Measurements from ENCODE around the gene FREM1. TPM values are rescaled to one million over a fixed set of nuclear protein-coding genes. Genes with fewer than 3 reads are reported as not detected.

The FREM1 gene
- polyA plus RNA-seq, 1 donor from 2014 or later = not detected

- Mint-ChIP-seq H3K4me3 (no peak overlapping the region), H3K27me3 (no peaks in the 10 kb centered on the region), H3K36me3 (no peaks in the 10 kb centered on the region), H3K4me1 (peaks cover 0 to 6% (median 4%) of the 10 kb centered on the region in 3 donors), H3K27ac (no peak overlapping the region), H3K9me3 (peaks cover 0 to 8% (median 2%) of the 10 kb centered on the region in 3 donors)
Observed at GRCh38 chr9:14827805-14828204, 82.4 kb downstream of the FREM1 start.

- Mint-ChIP-seq H3K4me3 (no peak overlapping the region), H3K4me1 (peaks cover 0 to 9% (median 9%) of the 10 kb centered on the region in 3 donors), H3K27me3 (peaks cover 2% of the 10 kb centered on the region), H3K9me3 (peaks cover 0 to 8% (median 5%) of the 10 kb centered on the region in 3 donors), H3K36me3 (no peaks in the 10 kb centered on the region), H3K27ac (no peak overlapping the region)
Observed at GRCh38 chr9:14824481-14824880, 85.7 kb downstream of the FREM1 start.

- Mint-ChIP-seq H3K36me3 (no peaks in the 10 kb centered on the region), H3K27me3 (peaks cover 2% of the 10 kb centered on the region), H3K4me1 (peaks cover 0 to 9% (median 9%) of the 10 kb centered on the region in 3 donors), H3K27ac (no peak overlapping the region), H3K9me3 (peaks cover 0 to 5% (median 5%) of the 10 kb centered on the region in 3 donors), H3K4me3 (no peak overlapping the region)
Observed at GRCh38 chr9:14823800-14824199, 86.4 kb downstream of the FREM1 start.

GRCh38 chr9:14822666-14823065 is 87.6 kb downstream of the FREM1 start:
- Mint-ChIP-seq H3K9me3 (peaks cover 0 to 5% (median 5%) of the 10 kb centered on the region in 3 donors), H3K27me3 (peaks cover 2% of the 10 kb centered on the region), H3K27ac (no peak overlapping the region), H3K4me3 (no peak overlapping the region), H3K4me1 (peaks cover 0 to 9% (median 9%) of the 10 kb centered on the region in 3 donors), H3K36me3 (no peaks in the 10 kb centered on the region)

GRCh38 chr9:14819183-14819582 is 91.0 kb downstream of the FREM1 start:
- no peak overlapping the region for H3K4me3 Mint-ChIP-seq

GRCh38 chr9:14814249-14814628 is 96.0 kb downstream of the FREM1 start:
- no peaks in the 10 kb centered on the region for H3K4me1 Mint-ChIP-seq
- H3K4me3 Mint-ChIP-seq = no peak overlapping the region
- H3K36me3 Mint-ChIP-seq = no peaks in the 10 kb centered on the region
- H3K27ac Mint-ChIP-seq = no peak overlapping the region
- H3K9me3 Mint-ChIP-seq = peaks cover 0 to 1% (median 0%) of the 10 kb centered on the region in 3 donors
- peaks cover 13% of the 10 kb centered on the region for H3K27me3 Mint-ChIP-seq

More at GRCh38 chr9:14819183-14819582, 91.0 kb downstream of the FREM1 start:
- Mint-ChIP-seq H3K4me1 (peaks cover 0 to 9% (median 6%) of the 10 kb centered on the region in 3 donors), H3K36me3 (no peaks in the 10 kb centered on the region), H3K27me3 (peaks cover 6% of the 10 kb centered on the region), H3K9me3 (peaks cover 0 to 5% (median 4%) of the 10 kb centered on the region in 3 donors), H3K27ac (no peak overlapping the region)

- Mint-ChIP-seq H3K4me3 (no peak overlapping the region), H3K4me1 (no peaks in the 10 kb centered on the region), H3K27me3 (peaks cover 13% of the 10 kb centered on the region), H3K9me3 (peaks cover 0 to 1% (median 0%) of the 10 kb centered on the region in 3 donors), H3K27ac (no peak overlapping the region), H3K36me3 (no peaks in the 10 kb centered on the region)
Observed at GRCh38 chr9:14813336-14814248, 96.6 kb downstream of the FREM1 start.

- Mint-ChIP-seq H3K9me3 (peaks cover 0 to 1% (median 0%) of the 10 kb centered on the region in 3 donors), H3K4me3 (no peak overlapping the region), H3K27ac (no peak overlapping the region), H3K36me3 (no peaks in the 10 kb centered on the region), H3K4me1 (no peaks in the 10 kb centered on the region), H3K27me3 (peaks cover 13% of the 10 kb centered on the region)
Observed at GRCh38 chr9:14812806-14813205, 97.4 kb downstream of the FREM1 start.

- Mint-ChIP-seq H3K4me3 (no peak overlapping the region), H3K27ac (no peak overlapping the region), H3K9me3 (peaks cover 0 to 1% (median 0%) of the 10 kb centered on the region in 3 donors), H3K36me3 (no peaks in the 10 kb centered on the region), H3K4me1 (no peaks in the 10 kb centered on the region), H3K27me3 (peaks cover 15% of the 10 kb centered on the region)
Observed at GRCh38 chr9:14811844-14812243, 98.4 kb downstream of the FREM1 start.

GRCh38 chr9:14806941-14807520 is 103.2 kb downstream of the FREM1 start:
- H3K4me3 Mint-ChIP-seq = no peak overlapping the region
- H3K4me1 Mint-ChIP-seq = no peaks in the 10 kb centered on the region
- H3K27ac Mint-ChIP-seq = no peak overlapping the region
- peaks cover 8% of the 10 kb centered on the region for H3K27me3 Mint-ChIP-seq
- peaks cover 0 to 2% (median 0%) of the 10 kb centered on the region in 3 donors for H3K9me3 Mint-ChIP-seq
- peaks cover 2% of the 10 kb centered on the region for H3K36me3 Mint-ChIP-seq

- Mint-ChIP-seq H3K27ac (no peak overlapping the region), H3K9me3 (peaks cover 0 to 2% (median 0%) of the 10 kb centered on the region in 3 donors), H3K4me3 (no peak overlapping the region), H3K27me3 (peaks cover 9% of the 10 kb centered on the region), H3K36me3 (peaks cover 2% of the 10 kb centered on the region), H3K4me1 (no peaks in the 10 kb centered on the region)
Observed at GRCh38 chr9:14799030-14799429, 111.2 kb downstream of the FREM1 start.

GRCh38 chr9:14797435-14797834 is 112.8 kb downstream of the FREM1 start:
- peaks cover 1% of the 10 kb centered on the region for H3K36me3 Mint-ChIP-seq
- H3K27me3 Mint-ChIP-seq = peaks cover 7% of the 10 kb centered on the region
- peaks cover 0 to 2% (median 0%) of the 10 kb centered on the region in 3 donors for H3K9me3 Mint-ChIP-seq
- no peak overlapping the region for H3K27ac Mint-ChIP-seq
- no peak overlapping the region for H3K4me3 Mint-ChIP-seq
- H3K4me1 Mint-ChIP-seq = peaks cover 0 to 1% (median 0%) of the 10 kb centered on the region in 3 donors

GRCh38 chr9:14793389-14793788 is 116.8 kb downstream of the FREM1 start:
- Mint-ChIP-seq H3K9me3 (peaks cover 0 to 2% (median 0%) of the 10 kb centered on the region in 3 donors), H3K27ac (no peak overlapping the region), H3K4me1 (peaks cover 0 to 1% (median 0%) of the 10 kb centered on the region in 3 donors), H3K4me3 (no peak overlapping the region), H3K27me3 (peaks cover 10% of the 10 kb centered on the region), H3K36me3 (no peaks in the 10 kb centered on the region)

GRCh38 chr9:14790628-14791027 is 119.6 kb downstream of the FREM1 start:
- Mint-ChIP-seq H3K27me3 (peaks cover 12% of the 10 kb centered on the region), H3K4me3 (no peak overlapping the region), H3K36me3 (peaks cover 2% of the 10 kb centered on the region), H3K4me1 (peaks cover 0 to 1% (median 0%) of the 10 kb centered on the region in 3 donors), H3K9me3 (peaks cover 0 to 2% (median 2%) of the 10 kb centered on the region in 3 donors), H3K27ac (no peak overlapping the region)

GRCh38 chr9:14788846-14789245 is 121.4 kb downstream of the FREM1 start:
- H3K9me3 Mint-ChIP-seq = peaks cover 0 to 2% (median 0%) of the 10 kb centered on the region in 3 donors
- H3K4me3 Mint-ChIP-seq = no peak overlapping the region
- peaks cover 2% of the 10 kb centered on the region for H3K36me3 Mint-ChIP-seq
- no peak overlapping the region for H3K27ac Mint-ChIP-seq
- no peaks in the 10 kb centered on the region for H3K4me1 Mint-ChIP-seq
- peaks cover 9% of the 10 kb centered on the region for H3K27me3 Mint-ChIP-seq

Measured in IgD-negative memory B cell (primary cell).